Kidney capillary endothelial cell (primary cell): Measurements from ENCODE around the gene NOSTRIN.
"Not testable (repeated sequence)": the region's sequence is repeated elsewhere in the genome, so short reads cannot be mapped to it uniquely, and the experiment has no call there.

Experiments
- DNase-seq: peaks from one replicate; pipeline ENCODE4 v3.0.0-alpha.2; 2018; ENCODE audit warnings: low spot score

The NOSTRIN gene

GRCh38 chr2:168882163-168882562 is 79.7 kb downstream of the NOSTRIN start:
- DNase-seq = not testable (repeated sequence)

- DNase-seq = no peak
Observed at GRCh38 chr2:168884975-168885374, 82.5 kb downstream of the NOSTRIN start.

DNA sequence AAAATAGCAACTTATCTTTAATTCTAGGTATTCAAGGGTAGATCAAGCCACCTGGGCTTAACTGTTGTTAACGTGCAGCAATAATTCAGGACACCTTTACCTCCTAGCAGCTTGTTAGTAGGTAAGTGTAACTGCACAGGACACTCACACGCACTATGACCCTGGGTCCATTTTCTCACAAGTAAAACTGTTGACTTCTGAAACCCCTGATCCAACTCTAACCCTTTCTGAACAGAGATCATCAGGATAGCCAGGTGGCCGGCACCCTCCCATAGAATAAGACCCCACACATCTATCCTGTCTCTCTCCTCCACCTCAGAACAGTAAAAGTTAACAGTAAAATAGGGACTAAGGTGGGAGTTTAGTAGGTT is 87.2 kb downstream of the NOSTRIN start:
- no peak for DNase-seq

- peak; percentile 94 for DNase-seq
Observed at GRCh38 chr2:168890006-168890782, 87.8 kb downstream of the NOSTRIN start, which contains the start of gene SPC25. Gene SPC25, minus strand, starts transcription at chr2:168890430. Its CDS starts 911 bp downstream, at chr2:168889519.

GRCh38 chr2:168892327-168892726 is 89.9 kb downstream of the NOSTRIN start:
- no peak for DNase-seq

DNA sequence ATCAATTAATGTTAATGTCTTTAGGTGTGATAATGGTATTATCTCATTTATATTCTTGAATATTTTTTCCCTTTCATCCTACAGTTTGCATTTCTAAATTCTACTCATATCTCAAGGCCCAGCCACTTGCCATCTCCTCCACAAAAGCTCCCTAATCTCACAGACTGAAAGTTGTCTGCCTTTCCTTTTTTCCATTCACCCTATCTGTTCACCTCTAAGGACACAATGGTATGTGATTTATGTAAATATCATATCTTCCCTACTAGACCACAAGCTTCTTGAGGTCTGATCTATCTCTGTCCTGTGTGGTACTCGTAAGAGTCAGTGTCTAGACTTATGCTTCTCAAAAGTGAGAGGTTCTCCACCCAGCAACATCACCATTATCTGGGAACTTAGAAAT is 91.7 kb downstream of the NOSTRIN start:
- DNase-seq = no peak

GRCh38 chr2:168894720-168895119 is 92.3 kb downstream of the NOSTRIN start:
- no peak for DNase-seq

DNA sequence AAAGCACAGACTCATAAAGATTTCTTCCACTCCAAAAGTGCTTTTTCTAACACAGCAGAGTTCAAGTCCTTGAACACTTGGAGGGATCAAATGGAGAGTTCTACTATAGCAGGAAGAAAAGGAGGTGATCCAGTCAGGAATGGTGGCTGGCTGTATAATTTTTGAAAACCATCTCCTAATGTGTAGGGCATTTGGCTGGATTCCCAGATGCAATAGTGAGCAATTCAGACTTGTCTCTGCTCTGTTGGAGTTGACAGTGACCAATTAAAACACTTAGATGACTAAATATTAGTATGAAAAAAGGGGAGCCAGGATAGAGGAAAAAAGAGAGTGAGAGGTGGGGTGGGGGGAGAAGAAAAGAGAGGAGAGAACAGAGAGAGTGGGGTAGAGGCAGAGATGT is 93.3 kb downstream of the NOSTRIN start:
- DNase-seq = no peak

DNA sequence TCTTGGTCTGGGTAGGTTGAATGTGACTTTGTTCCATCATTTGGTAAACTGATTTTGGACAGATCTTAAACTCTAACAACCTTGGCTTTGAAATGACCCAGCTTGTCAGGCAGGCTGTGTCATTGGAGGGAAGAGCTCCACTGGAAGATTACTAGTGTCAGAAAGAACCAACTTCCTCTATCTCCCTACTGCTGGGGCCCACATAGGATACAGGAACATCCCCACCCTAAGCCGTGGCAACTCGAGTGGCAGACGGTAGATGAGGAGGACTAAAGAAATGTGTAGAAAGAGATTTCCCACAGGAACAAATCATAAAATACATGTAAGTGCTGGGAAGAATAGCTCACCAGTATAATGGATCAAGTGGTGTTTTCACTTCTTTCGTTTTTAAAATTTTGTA is 94.3 kb downstream of the NOSTRIN start:
- DNase-seq = no peak

GRCh38 chr2:168897449-168897848 is 95.0 kb downstream of the NOSTRIN start:
- no peak for DNase-seq

- no peak for DNase-seq
Observed at GRCh38 chr2:168901003-168901402, 98.6 kb downstream of the NOSTRIN start, which contains the start of gene G6PC2. Gene G6PC2, plus strand, starts transcription at chr2:168901291. Its CDS starts 41 bp downstream, at chr2:168901332.

DNA sequence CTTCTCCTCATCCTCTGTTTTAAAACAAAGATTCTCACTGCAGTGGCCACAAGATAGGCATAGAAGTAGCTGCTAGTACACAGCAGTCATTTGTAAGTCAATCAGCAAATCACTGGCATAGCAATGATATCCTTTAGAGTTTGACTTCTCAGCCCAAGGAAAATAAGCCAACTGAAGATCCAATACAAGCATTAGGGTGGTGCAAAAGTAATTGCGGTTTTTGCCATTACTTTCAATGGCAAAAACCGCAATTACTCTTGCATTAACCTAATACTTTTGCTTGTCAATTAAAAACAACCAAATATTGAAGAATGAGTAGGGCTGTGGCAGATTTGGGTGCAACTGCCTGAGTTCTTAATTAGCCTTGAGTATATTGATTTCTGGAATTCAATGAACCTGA is 101.5 kb downstream of the NOSTRIN start:
- no peak for DNase-seq

- DNase-seq = no peak
Observed at GRCh38 chr2:168904358-168904757, 101.9 kb downstream of the NOSTRIN start.

- no peak for DNase-seq
Observed at GRCh38 chr2:168907940-168908662, 105.7 kb downstream of the NOSTRIN start.

GRCh38 chr2:168910330-168910729 is 107.9 kb downstream of the NOSTRIN start:
- DNase-seq = no peak

- DNase-seq = no peak
Observed at GRCh38 chr2:168912466-168912865, 110.0 kb downstream of the NOSTRIN start.

GRCh38 chr2:168912901-168913369 is 110.5 kb downstream of the NOSTRIN start:
- no peak for DNase-seq

- DNase-seq = no peak
Observed at GRCh38 chr2:168913495-168913894, 111.1 kb downstream of the NOSTRIN start.
